SH-SY5Y (cell line): ENCODE results near the gene AAGAB.

Experiments
- GATA2 ChIP-seq: IDR thresholded peaks from 2 replicates; pipeline ENCODE4 v1.6.1; 2011; ENCODE audit warnings: mild to moderate bottlenecking, low read depth, low read length
- GATA3 ChIP-seq: IDR thresholded peaks from 2 replicates; pipeline ENCODE4 v1.6.1; 2011; ENCODE audit warnings: low read depth, mild to moderate bottlenecking, low read length, moderate library complexity

DNA sequence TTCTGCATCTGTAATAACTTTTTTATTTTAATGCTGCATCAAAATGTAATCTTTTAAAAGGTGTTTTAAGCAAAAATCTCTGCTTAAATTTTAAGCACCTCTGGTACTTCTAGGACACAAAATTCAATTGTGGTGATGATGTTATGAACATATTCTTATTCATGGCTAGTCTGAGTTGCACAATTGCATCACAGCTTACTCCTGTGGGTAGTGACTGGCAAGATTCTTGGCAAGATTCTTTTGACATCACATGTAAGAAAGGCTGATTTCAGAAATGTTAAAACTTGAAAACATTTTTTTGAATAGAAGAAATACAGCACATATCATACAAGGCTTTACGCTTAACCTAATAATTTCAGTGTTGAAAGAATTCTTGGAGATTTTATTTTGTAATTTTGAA is 35.9 kb upstream of the AAGAB start:
- no peak for TF ChIP-seq GATA2
- no peak for TF ChIP-seq GATA3
